ENCODE data around the gene PBX4.

PBX4 gene

DNA sequence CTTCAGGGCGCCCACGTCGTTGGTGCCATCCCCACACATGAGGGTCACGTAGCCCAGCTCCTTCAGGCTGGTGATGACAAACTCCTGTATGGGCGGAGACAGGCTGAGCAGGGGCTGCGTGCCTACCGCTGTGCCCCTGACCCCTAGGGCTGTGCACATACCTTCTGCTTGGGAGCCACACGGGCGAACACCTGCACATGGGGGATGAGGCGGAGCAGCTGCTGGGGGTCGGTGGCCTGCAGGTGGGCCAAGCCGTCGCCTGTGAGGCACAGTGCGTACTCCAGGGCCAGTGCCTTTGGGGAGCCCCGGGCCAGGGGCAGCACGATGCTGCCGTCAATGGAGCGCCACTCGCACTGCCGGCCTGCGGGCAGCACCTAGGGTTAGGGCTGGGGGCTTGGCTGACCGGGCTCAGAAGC lies 31.1 kb upstream of the PBX4 start:
- DNase-seq (ENCODE audit: low read depth): no peak

DNA sequence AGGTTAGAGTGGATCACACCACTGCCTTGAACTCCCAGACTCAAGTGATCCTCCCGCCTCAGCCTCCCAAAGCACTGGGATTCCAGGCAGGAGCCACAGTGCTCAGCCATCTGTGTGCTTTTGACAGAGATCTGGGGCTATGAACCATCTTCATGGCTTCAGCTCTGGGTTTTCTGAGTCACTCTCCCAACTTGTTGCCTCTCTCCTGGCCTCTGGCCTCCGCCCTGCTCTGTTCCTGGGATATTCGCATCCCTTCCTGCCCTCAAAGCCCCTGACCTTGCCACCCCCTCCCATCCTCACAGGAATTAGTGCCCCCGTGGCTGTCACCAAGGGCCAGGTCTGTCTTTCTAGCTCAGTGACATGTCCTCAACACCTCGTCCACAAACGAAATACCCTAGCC lies 30.7 kb upstream of the PBX4 start:
- no peak for DNase-seq (ENCODE audit: low read depth)

DNA sequence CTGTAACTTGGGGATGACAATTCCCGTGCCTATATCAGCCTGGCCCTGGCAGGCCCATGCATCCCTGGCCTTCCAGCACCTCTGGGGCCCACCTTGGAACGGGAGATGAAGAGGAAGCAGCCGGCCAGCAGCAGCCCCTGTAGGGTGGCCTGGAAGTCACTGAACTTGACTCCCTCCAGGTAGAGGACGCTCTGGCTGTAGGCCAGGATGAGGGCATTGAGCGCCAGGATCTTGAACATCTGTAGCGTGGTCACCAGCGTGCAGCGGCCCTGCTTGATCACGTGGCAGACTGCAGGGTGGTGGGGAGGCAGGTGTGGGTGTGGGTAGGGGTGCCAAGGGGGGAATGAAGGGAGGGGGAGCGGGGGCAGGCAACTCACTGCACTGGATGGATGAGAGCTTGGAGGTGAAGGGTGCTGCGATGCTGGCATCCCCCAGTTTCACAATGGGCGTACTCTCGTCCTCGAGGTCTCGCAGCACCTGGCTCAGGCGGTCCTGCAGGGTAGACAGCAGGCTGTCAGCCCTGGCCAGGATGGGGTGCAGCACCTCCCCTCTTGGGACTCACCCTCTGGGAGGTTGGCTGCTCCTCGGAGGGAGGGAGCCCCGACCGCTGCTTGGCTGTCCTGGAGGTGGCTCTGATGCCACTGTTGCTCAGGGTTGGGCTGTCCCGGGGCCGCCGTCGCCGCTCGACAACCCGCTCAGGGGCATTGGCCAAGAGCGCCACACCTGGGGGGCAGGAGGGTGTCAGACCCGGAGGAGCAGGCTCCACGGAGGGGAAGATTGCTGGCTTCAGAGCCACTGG lies 28.7 kb upstream of the PBX4 start:
- no peak for DNase-seq (ENCODE audit: low read depth)

DNA sequence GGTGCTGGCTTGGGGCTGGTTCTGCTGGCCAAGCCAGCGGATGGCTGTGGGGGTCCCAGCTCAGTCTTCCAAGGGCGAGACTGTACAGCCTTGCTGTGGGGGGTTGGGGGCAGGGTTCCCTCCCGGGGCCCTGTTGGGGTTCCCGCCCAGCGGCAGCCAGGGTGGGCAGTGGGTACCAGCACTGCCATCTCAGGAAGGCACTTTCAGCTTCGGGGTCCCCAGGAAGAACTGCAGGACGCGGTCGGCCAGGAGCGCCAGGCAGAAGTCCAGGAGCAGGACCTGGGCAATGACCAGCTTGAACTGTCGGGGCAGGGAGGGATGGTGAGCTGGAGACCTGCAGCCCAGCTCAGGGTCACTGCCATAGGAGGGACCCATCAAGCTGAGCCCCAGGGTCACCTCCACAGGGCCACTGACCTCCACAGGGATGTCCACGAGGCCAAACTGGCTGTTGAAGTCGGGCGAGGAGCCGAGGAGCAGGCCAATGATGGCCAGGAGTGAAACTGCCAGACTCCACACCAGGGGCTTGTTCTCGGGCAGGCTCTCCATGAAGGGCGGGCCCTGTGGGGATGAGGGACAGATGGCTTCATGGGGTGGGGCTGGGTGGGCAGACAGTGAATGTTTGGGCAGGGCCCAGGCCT lies 26.9 kb upstream of the PBX4 start:
- no peak for DNase-seq (ENCODE audit: low read depth)

DNA sequence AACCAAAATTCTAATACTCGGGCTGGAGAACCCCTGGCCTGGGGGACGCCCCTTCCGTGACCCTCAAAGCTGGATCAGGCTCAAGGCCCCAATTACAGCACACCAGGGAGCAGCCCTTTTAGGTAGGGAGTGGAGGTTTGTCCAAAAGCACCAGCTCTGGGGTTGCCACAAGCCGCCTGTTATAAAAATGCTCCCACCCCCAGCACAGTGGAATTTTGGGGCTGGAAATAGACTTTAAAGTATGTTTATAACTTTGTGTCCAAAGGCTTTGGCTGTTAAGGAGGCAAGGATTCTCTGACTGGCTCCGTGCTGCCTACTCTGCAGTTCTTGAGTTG lies 25.5 kb upstream of the PBX4 start:
- no peak for DNase-seq (ENCODE audit: low read depth)

DNA sequence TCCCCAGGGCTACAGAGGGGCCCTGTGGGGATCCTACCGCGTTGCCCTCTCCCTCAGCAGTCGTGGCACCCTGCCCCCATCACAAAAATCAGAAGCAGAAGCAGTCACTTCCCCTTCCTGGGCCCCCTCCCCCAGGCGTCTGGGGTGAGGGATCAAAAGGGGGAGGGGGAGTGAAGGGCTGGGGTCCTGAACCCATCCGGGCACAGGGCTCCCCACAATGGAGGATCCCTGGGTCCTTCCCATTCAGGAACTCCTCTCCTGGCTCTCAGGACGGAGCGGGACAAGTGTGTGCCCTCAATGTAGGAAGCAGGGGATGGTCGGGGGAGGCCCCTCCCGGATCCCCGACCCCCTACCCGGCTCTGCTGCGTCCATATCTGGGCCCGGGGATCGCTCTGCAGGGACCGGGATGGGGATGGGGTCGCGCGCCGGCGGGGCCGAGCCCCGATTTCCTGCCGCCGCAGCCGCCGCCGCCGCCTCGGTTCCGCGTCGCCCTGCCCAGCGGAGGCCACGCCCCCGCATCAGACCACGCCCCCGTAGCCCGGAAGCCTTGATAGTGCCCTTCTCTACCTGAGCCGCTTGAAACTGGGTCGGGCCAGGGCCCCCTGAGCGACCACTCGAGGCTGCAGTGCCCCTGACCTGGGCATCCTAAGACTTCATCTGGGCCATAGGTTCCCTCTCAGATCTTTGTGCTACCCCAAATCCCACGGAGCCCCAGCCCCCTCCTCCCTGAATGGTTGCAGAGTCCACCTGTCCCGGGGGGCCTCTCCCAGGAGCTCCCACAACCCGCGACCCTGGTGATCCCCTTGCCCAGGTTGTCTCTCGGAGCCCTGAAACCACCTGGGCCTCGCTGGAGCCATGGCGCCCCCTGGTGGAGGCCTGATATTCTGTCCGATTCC lies 24.9 kb upstream of the PBX4 start, which contains the start of gene GMIP:
TSS of gene GMIP (minus strand) at position 500 of the 896 bp plus-strand sequence. CDS start at position 372, 128 bp downstream.
- DNase-seq (ENCODE audit: low read depth): peak; percentile 83

DNA sequence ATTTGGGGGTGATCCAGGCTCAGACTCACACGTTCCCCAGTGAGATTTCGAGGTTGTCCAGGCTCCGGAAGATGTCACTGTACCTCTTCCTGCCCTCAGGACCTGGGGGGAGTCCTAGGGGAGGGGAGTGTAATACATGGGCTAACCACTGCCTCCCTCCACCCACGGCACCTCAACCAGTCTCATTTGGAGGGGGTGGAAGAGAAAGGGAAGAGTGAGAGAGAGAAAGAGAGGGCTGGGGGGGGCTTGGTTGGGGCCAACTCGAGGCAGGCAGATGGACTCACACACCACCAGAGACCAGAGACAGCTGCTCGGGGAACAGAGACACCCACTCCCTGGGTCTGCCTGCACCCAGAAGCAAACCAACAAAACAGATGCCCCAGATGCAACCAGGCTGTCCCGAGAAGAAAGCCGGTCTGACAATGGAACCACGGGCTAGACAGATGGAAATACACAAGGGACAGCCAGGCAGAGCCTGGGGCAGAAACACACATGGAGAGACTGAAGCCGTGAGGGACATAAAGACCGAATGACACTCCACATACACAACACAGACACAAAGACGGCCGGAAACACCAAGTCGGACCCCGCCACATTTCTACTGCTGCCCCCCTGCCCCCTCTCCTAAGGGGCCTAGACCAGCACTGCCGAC lies 24.1 kb upstream of the PBX4 start:
- no peak for DNase-seq (ENCODE audit: low read depth)

DNA sequence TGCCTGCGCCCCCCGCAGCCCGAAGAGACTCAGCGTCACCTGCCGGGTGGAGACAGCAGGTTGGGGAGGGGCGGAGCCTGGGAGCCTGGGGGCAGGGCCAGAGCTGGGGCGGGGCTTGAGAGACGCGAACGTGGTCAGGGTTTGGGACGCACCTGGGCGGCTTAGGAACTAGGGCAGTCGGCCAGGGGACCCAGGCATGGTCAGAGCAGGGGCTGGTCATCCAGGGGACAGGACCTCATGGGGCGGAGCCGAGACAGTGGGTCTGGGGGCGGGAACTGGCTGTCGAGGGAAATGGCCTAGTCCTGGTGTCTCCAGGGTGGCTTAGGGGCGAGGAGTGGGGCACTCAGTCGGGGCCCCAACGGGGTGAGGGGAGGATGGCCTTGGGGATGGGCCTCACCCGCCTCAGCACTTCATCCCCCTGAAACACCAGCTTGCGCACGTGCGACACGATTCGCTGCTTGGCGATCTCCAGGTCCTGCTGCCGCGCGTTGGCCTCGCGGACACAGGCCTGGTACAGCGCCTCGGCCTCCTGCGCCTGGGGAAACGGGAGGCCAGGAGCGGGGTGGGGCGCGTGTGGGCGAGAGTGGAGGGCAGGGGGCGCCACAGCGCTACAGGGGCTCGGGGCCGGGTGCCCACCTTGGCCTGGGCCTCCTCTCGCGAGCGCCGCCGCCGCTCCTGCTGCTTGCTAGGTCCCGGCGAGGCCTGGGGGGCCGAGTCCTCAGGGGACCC lies 19.2 kb upstream of the PBX4 start:
- DNase-seq (ENCODE audit: low read depth): no peak

DNA sequence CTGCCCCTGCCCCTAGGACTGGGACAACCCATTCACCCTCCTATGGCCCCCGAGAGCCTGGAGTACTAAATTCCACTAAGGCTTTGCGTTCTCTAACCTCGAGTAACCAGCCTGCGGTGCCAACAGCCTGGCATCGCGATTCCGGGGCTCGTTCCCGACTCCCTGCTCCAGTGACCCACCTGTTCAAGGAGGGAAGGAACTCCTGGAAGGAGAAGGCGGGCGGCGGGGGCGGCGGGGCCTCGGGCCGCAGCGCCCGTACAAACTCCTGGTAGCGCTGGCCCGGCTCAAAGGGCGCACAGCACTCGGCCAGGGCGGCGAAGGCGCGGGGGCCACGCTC lies 18.7 kb upstream of the PBX4 start:
- DNase-seq (ENCODE audit: low read depth): no peak

DNA sequence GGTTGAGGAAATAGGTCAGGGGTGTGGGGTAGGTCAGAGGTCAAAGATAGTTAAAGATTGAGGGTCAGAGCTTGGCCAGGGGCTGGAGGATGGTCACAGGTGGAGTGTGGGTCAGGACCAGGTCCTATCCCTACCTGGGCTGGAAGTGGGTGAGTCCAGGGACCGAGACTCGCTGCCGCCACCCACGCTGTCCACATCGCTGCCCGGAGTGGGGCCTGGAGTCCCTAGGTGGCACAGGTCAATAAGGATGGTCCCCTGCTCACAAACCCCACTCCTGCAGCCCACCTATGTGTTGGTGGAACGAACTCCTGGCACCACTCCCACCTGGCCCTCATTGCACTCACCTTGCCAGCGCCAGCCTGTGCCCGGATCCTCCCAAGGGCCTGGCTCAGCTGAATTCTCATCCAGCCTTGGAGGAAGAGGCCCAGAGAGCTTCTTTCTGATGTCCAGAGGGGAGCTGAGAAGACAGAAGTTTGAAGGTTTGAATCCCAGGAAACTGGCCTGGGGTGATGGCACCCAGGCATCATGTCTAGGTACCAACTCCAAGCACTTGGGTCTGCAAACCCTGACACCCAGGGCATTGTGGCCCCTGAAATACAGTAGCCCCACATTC lies 18.2 kb upstream of the PBX4 start:
- DNase-seq (ENCODE audit: low read depth): no peak

DNA sequence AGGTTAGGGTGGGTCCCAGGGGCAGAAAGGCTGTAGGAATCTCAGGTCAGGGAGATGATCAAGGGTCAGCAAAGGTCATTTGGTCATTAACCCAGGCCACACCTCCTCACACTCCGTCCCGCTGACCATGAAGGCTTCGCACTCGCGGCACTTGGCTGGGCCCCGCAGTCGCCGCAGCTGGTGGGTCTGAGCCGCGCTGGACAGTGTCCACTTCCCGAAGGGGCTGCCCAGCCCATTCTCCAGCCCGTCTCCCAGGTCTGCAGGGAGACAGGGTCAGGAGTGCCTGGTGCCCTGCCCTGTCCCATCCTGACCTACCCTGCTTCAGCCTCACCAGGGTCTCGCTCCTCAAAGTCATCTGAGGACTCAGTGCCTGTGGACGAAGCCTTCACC lies 16.8 kb upstream of the PBX4 start:
- no peak for DNase-seq (ENCODE audit: low read depth)

DNA sequence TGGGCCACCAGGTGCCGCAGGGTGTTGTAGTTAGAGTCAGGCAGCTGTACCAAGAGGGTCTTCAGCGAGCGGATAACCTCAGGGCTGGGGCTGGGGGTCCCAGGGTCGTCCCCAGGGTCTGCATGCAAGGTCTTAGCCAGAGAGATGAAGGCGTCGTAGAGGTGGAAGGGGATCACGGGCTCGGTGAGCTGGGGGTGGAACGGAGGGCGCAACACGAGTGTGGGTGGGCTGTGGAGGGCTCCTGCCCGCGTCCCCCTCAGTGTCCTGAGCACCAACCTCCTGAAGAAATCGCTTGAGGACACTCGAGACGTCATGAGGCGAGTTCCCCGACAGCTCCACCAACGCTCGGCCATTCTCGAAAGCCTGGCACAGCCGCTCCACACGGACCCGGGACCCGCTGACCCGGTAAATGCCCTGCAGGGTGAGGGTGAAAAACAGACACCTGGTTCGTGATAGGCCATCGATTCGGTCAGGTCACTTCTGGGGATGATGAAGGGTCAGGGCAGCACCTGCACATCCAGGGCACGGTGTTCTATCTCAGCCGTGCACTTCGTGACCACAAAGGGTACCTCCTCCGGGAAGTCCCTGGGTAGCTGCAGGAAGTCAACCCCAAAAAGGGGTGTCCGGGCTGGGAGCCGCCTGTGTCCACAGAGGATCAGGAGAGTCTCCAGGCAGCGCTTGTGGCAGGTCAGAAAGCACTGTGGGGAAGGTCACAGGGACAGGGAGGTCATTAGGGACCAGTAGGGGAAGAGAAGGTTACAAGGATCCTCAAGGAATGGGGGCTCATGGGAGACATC lies 16.2 kb upstream of the PBX4 start:
- no peak for DNase-seq (ENCODE audit: low read depth)

DNA sequence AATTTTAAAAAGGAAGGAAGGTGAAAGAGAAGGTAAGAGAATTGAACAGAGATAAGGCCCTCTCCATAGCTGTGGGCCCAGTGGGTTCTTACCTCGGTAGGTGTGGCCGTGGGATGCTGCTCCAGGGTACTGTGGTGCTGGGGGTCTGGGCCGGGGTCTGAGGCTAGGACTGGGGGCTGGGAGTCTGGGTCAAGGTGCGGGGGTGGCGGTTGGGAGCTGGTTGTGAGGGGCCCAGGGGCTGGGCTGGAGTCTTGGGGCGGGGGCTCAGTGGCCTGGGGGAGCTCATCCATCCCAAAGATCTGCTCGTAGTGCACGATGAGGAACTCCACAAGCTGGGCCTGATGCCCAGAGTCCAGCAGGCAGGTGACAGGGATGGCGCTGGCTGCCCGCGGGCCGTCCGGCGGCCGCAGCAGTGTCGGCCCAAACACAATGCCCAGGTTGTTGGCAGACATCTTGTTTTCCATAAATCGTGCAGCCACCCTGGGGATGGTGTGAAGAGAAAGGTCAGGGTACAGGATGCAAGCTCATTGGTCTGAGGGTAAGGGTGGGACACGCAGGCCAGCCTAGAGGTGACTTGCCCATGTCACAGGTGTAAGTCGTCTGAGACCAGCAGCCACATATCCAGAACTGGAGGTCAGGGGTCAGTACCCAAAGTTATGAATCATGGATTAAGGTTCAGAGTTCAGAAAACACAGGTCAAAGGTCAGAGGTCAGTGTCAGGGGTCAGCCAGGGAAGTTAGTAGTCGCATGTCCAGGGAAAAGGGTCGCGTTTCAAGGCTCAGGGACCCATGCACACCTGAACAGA lies 15.4 kb upstream of the PBX4 start:
- no peak for DNase-seq (ENCODE audit: low read depth)

DNA sequence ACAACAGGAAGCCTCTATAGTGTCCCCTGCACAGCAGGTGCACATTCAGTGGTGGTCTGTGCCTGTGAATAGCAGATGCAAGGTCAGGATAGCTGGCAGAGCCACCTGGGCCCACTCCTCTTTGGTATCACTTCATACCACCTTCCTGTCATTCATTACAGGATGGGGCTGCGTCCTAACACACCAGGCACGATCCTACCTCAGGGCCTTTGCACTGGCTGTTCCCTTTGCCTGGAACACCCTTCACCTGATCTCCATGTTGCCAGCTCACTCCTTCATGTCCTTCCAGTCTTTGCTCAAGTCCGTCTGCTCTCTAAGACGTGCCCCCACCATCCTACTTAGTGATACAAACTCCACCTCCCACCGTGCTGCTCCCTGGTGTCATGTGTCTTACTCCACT lies 14.2 kb upstream of the PBX4 start:
- DNase-seq (ENCODE audit: low read depth): no peak

DNA sequence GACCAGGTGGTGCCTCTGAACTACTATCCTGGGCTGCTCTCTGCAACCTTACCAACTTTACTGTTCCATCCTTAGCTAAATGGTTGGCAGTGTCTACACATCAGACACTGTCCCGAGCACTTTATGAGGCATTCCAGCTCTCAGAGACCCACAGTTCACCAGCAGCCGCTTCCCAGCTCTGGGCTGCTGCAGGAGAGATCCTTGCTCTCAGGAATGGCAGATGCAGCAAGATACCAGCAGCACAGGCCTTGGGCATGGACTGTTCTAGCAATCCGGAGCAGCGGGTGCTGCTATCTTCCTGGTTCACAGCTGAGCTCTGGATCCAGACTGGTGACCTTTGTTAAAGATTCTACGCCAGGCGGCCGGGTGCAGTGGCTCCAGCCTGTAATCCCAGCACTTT lies 12.9 kb upstream of the PBX4 start:
- DNase-seq (ENCODE audit: low read depth): no peak

DNA sequence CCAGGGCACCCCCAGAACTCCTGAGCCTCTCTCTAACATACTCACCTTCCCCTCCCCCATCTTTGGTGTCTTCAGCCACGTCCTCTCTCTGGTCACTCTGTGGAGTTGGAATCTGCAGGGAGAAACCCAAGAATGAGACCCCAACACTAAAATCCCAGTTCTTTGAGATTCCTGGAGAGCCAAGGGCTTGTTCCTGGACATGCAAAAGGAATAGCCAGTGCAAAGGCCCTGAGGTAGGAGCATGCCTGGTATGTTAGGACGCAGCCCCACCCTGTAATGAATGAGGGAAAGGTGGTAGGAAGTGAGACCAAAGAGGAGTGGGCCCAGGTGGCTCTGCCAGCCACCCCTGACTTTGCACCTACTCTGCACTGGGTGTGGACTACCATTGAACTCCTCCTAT lies 11.9 kb upstream of the PBX4 start:
- no peak for DNase-seq (ENCODE audit: low read depth)

DNA sequence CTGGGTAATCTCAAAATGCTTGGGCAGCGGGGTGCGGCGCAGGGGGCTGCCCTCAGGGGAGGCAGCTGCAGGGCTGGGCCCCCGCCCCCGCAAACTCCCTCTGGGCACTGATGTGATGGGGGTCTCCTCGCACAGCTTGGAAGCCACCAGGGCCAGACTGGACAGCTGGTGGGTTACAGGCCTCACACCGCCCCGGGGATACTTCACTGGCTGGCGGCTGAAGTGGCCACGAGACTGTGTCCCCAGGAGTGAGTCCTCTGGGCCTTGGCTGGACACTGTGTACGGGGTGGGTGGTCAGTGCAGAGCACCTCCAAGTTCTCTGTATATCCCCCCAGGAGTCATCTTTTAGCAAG lies 11.6 kb upstream of the PBX4 start:
- DNase-seq (ENCODE audit: low read depth): no peak

DNA sequence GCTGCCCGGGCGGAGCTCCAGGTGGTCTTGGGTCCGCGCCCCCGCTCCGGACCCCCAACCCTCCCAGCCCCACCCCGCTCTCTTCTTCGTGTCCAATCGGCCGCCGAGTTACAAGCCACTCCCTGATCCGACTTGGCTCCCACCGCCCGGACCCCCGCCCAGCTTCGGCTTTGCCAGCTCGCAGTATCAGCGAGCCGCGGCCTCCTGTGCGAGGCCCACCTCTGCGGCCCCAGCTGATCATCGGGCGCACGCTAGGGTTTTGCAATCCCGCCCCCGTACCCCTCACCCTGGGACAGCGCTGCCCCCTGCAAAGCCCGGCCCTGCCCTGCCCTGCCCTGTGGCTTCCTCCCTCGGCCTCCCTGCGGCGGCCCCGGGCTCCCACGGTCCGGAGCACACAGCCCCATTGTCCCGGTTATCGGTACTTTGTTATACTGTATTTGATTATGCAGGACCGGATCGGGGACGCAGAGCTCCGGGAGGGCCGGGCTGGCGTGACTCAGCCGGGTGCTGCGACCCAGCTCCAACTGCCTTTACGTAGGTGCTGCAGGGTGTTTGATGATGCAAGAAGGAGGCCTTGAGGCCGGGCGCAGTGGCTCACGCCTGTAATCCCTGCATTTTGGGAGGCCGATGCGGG lies 10.1 kb upstream of the PBX4 start:
- peak; percentile 30 for DNase-seq (ENCODE audit: low read depth)
